Esophagus mucosa (tissue), 1 donor: Measurements from ENCODE around the gene SLC22A25. TPM values are rescaled to one million over a fixed set of nuclear protein-coding genes. Genes with fewer than 3 reads are reported as not detected.
"Not testable (repeated sequence)": the region's sequence is repeated elsewhere in the genome, so short reads cannot be mapped to it uniquely, and the experiment has no call there.

ENCODE experiments used
- ATAC-seq: fragments of 200-7000 bp; cut with Tn5 transposase; one replicate; pipeline ENCODE4 v1.9.1; 2020
- total RNA-seq: library from RNA; stranded (reverse); gene quantifications from one replicate; pipeline ENCODE4 v1.2.4, GENCODE V29; 2023
- donor health status: DM: yes; HTN: yes; CAD: no.

Gene SLC22A25
- total RNA-seq, result not detected

- ATAC-seq, result peak; percentile 11
Measured at GRCh38 chr11:63243533-63243932, at the start of gene SLC22A25. TSS of gene SLC22A25 (minus strand) at chr11:63243599. CDS start at chr11:63229652, 13,947 bp downstream.

GRCh38 chr11:63290285-63290684 lies 46.9 kb upstream of the SLC22A25 start:
- no peak for ATAC-seq

GRCh38 chr11:63289658-63290057 lies 46.3 kb upstream of the SLC22A25 start:
- no peak for ATAC-seq

- no peak for ATAC-seq
Measured at GRCh38 chr11:63282579-63282978, 39.2 kb upstream of the SLC22A25 start.

- ATAC-seq, result no peak
Measured at GRCh38 chr11:63280920-63281319, 37.5 kb upstream of the SLC22A25 start.

- ATAC-seq, result no peak
Measured at GRCh38 chr11:63277345-63277943, 34.0 kb upstream of the SLC22A25 start.

GRCh38 chr11:63274776-63275175 lies 31.4 kb upstream of the SLC22A25 start:
- no peak for ATAC-seq

GRCh38 chr11:63273685-63274084 lies 30.3 kb upstream of the SLC22A25 start:
- ATAC-seq, result no peak

- no peak for ATAC-seq
Measured at GRCh38 chr11:63262547-63262946, 19.1 kb upstream of the SLC22A25 start.

- no peak for ATAC-seq
Measured at GRCh38 chr11:63251312-63251711, 7.9 kb upstream of the SLC22A25 start.

GRCh38 chr11:63250162-63251050 lies 7.0 kb upstream of the SLC22A25 start:
- no peak for ATAC-seq

GRCh38 chr11:63248966-63249365 lies 5.6 kb upstream of the SLC22A25 start:
- no peak for ATAC-seq

- ATAC-seq, result not testable (repeated sequence)
Measured at GRCh38 chr11:63247237-63248002, 4.0 kb upstream of the SLC22A25 start.

GRCh38 chr11:63246045-63246444 lies 2.6 kb upstream of the SLC22A25 start:
- ATAC-seq, result no peak

GRCh38 chr11:63244862-63245261 lies 1.5 kb upstream of the SLC22A25 start:
- no peak for ATAC-seq

GRCh38 chr11:63242089-63242781 lies 1.2 kb downstream of the SLC22A25 start:
- peak; percentile 32 for ATAC-seq

GRCh38 chr11:63240791-63241379 lies 2.5 kb downstream of the SLC22A25 start:
- ATAC-seq, result peak; percentile 90

GRCh38 chr11:63240098-63240497 lies 3.3 kb downstream of the SLC22A25 start:
- ATAC-seq, result peak; percentile 48

GRCh38 chr11:63239254-63239653 lies 4.1 kb downstream of the SLC22A25 start:
- ATAC-seq, result no peak

- no peak for ATAC-seq
Measured at GRCh38 chr11:63237413-63237812, 6.0 kb downstream of the SLC22A25 start.

GRCh38 chr11:63235471-63236461 lies 7.6 kb downstream of the SLC22A25 start:
- not testable (repeated sequence) for ATAC-seq
